Adrenal gland (tissue), 12 donors: ENCODE measurements around the gene ASH1L. TPM values are rescaled to one million over a fixed set of nuclear protein-coding genes. Genes with fewer than 3 reads are reported as not detected.
"Not testable (repeated sequence)": the region's sequence is repeated elsewhere in the genome, so short reads cannot be mapped to it uniquely, and the experiment has no call there.

Source experiments
- DNase-seq, 7 donors: peaks; one replicate each; pipeline ENCODE4 v3.0.0-alpha.2; 2019 to 2020
- H3K27ac ChIP-seq, 5 donors: fragments of 200-600 bp; sonication (generic) in 4 of 5; 1 replicate in 3 of 5; 2 replicates in 2 of 5; pipeline versions ENCODE4 v1.5.1 to v1.8.0; 2016 to 2020; ENCODE audit warnings: mild to moderate bottlenecking in 1 of 5
- H3K27me3 ChIP-seq: fragments of 200-600 bp; 2 replicates; pipeline ENCODE4 v1.8.0; 2021
- H3K36me3 ChIP-seq, 2 donors: fragments of 200-600 bp; replicated peaks in 1 of 2; 1 replicate in 1 of 2; 2 replicates in 1 of 2; pipeline versions ENCODE4 v1.5.1 to v1.8.0; 2018 to 2022
- H3K4me1 ChIP-seq, 2 donors: fragments of 200-600 bp; replicated peaks in 1 of 2; 1 replicate in 1 of 2; 2 replicates in 1 of 2; pipeline versions ENCODE4 v1.5.1 to v1.8.0; 2018 to 2021
- H3K4me3 ChIP-seq, 4 donors: fragments of 200-600 bp; sonication (generic) in 3 of 4; one replicate each; pipeline ENCODE4 v1.5.1; 2016 to 2018
- H3K9me3 ChIP-seq, 3 donors: fragments of 200-600 bp; sonication (generic) in 1 of 3; replicated peaks in 1 of 3; 1 replicate in 2 of 3; 2 replicates in 1 of 3; pipeline versions ENCODE4 v1.5.1 to v1.8.0; 2016 to 2021
- POLR2A ChIP-seq, 2 donors: fragments of 450-650 bp; IDR thresholded peaks; one replicate each; pipeline ENCODE4 v1.6.1; 2017; ENCODE audit warnings: antibody characterized with exemption in 2 of 2, mild to moderate bottlenecking in 2 of 2, moderate library complexity in 1 of 2
- WGBS, 4 donors: extraction: QIAGEN DNeasy Blood & Tissue Kit in 2 of 4; methylation state at CpG; one replicate each; pipeline versions ENCODE4 v1.1.5 to v1.1.7; 2013 to 2017; 5-methylcytosine and 5-hydroxymethylcytosine counted together
- intact Hi-C, 2 donors: fragments of 100-400 bp; cut with DNase I; formaldehyde crosslinking; loops; one replicate each; pipeline versions ENCODE4 v1.14.1 to v1.15.0; 2022 to 2023
- polyA plus RNA-seq, 3 donors: library from polyadenylated mRNA; stranded (reverse); fragments of 200-250 nt in 2 of 3; fragments of 350-450 nt in 1 of 3; fragmentation: Illumina TruSeq in 1 of 3; extraction: RNeasy Lipid Tissue Mini Kit (QIAGEN cat#74804) in 1 of 3; gene quantifications; one replicate each; pipeline ENCODE4 v1.2.3, GENCODE V29; 2013 to 2014
- total RNA-seq, 9 donors: library from RNA; depleted of rRNA in 4 of 9; stranded (reverse); fragments of >200 nt in 4 of 9; fragments of 120-200 nt in 1 of 9; fragmentation: NEBNext Ultra II Directional in 1 of 9; extraction: Animal tissue kit (Norgen Biotek cat#: 25700) in 1 of 9; gene quantifications; one replicate each; pipeline versions ENCODE4 v1.1.0 to v1.2.4, GENCODE V29; 2013 to 2023
- TF ChIP-seq, protein P1 (sequence below), 6 experiments: fragments of 450-650 bp in 4 of 6; fragments of 200-600 bp in 2 of 6; sonication (generic) in 1 of 6; IDR thresholded peaks; 1 replicate in 5 of 6; 2 replicates in 1 of 6; pipeline versions ENCODE4 v1.5.1 to v1.8.0; 2016 to 2021; ENCODE audit warnings: antibody characterized with exemption in 6 of 6, mild to moderate bottlenecking in 2 of 6, moderate library complexity in 1 of 6
- donor health status: healthy with polysubstance abuse.
- donor health status: Bipolar disorder and iron deficiency.
- donor health status: DM: yes; HTN: yes; CAD: no.
- donor health status: DM: no; HTN: no; CAD: no.
- donor health status: DM: no; HTN: no; CAD: no.
- donor health status: DM: yes; HTN: yes; CAD: no.

The ASH1L gene
- total and polyA plus RNA-seq, 12 donors = 3.7 to 59.3 (median 41.8) TPM

DNA sequence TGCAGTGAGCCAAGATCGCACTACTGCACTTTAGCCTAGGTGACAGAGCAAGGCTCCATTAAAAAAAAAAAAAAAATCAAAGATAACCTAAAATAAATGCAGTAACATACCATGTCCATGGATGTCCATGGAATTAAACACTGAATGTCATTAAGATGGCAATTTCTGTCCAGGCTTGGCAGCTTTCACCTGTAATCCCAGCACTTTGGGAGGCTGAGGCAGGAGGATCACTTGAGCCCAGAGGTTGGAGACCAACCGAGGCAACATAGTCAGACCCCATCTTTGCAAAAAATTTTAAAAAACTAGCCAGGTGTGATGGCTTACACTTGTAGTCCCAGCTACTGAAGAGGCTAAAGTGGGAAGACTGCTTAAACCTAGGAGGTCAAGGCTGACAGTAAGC is 141.8 kb downstream of the ASH1L start:
- intact Hi-C loops = no loop called here
- Histone ChIP-seq H3K9me3 (no peaks in the 10 kb centered on the region), H3K4me1 (peaks cover 0 to 3% of the 10 kb centered on the region in 2 donors), H3K27ac (no peak overlapping the region), H3K36me3 (no peaks in the 10 kb centered on the region), H3K4me3 (no peak overlapping the region), H3K27me3 (no peaks in the 10 kb centered on the region)
- no peak for TF ChIP-seq POLR2A (IDR thresholded peaks at IDR 0.05)
- TF ChIP-seq, protein P1, sequence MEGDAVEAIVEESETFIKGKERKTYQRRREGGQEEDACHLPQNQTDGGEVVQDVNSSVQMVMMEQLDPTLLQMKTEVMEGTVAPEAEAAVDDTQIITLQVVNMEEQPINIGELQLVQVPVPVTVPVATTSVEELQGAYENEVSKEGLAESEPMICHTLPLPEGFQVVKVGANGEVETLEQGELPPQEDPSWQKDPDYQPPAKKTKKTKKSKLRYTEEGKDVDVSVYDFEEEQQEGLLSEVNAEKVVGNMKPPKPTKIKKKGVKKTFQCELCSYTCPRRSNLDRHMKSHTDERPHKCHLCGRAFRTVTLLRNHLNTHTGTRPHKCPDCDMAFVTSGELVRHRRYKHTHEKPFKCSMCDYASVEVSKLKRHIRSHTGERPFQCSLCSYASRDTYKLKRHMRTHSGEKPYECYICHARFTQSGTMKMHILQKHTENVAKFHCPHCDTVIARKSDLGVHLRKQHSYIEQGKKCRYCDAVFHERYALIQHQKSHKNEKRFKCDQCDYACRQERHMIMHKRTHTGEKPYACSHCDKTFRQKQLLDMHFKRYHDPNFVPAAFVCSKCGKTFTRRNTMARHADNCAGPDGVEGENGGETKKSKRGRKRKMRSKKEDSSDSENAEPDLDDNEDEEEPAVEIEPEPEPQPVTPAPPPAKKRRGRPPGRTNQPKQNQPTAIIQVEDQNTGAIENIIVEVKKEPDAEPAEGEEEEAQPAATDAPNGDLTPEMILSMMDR (IDR thresholded peaks at IDR 0.05) = no peak
- DNase-seq = no peak
- 92 to 100% (median 96%) methylated on average over 2 of the region's 2 CpGs for WGBS, 4 donors

DNA sequence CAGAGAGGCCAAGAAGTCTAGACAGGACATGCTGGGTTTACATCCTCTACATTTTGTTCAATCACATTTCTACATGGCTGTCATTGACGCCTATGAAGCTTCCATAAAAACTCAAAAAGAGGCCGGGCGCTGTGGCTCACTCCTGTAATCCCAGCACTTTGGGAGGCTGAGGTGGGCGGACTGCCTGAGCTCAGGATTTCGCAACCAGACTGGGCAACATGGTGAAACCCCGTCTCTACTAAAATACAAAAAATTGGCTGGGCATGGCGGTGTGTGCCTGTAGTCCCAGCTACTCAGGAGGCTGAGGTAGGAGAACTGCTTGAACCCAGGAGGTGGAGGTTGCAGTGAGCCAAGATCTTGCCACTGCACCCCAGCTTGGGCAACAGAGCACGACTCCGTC is 150.8 kb downstream of the ASH1L start:
- H3K9me3 ChIP-seq, intact Hi-C loops, H3K36me3 ChIP-seq, H3K27ac ChIP-seq, H3K4me1 ChIP-seq, H3K4me3 ChIP-seq, DNase-seq, H3K27me3 ChIP-seq: not testable (repeated sequence)
- 91 to 95% (median 94%) methylated on average over 9 of the region's 9 CpGs for WGBS, 4 donors

DNA sequence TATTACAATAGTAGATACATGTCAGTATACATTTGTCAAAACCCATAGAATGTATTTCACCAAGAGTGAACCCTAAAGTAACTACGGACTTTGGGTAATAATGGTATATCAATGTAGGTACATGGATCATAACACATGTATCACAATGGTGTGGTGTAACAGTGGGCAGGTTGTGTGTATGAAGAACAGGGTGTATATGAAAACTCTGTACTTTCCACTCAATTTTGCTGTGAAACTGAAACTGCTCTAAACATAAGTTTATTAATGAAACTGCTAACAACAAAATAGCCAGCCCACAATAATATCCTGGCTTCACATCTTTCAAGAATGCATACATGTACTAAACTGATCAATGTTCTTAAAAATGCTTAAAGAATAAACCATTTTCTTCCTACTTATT is 151.7 kb downstream of the ASH1L start:
- no peak for DNase-seq
- TF ChIP-seq POLR2A (IDR thresholded peaks at IDR 0.05) = no peak
- TF ChIP-seq, protein P1 (IDR thresholded peaks at IDR 0.05) = no peak
- Histone ChIP-seq H3K27ac (no peak overlapping the region), H3K27me3 (no peaks in the 10 kb centered on the region), H3K36me3 (no peaks in the 10 kb centered on the region), H3K9me3 (no peaks in the 10 kb centered on the region), H3K4me1 (no peaks in the 10 kb centered on the region), H3K4me3 (no peak overlapping the region)
- intact Hi-C loops = no loop called here
- 92 to 100% (median 98%) methylated on average over 1 of the region's 1 CpG for WGBS, 4 donors

DNA sequence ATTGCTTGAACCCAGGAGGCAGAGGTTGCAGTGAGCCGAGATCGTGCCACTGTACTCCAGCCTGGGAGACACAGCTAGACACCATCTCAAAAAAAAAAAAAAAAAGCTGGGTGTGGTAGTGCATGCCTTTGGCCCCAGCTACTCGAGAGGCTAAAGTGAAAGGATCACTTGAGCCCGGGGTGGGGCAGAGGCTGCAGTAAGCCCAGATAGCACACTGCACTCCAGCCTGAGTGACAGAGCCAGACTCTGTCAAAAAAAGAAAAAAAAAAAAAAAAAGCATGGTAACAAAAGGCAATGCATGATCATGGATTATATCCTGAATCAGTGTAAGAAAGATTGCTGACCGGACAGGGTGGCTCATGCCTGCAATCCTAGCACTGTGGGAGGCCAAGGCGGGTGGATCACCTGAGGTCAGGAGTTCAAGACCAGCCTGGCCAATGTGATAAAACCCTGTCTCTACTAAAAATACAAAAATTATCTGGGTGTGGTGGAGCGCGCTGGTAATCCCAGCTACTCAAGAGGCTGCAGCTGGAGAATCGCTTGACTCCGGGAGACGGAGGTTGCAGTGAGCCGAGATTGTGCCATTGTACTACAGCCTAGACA is 165.6 kb downstream of the ASH1L start:
- H3K36me3 ChIP-seq = peaks cover 0 to 18% of the 10 kb centered on the region in 2 donors
- no peaks in the 10 kb centered on the region for H3K27me3 ChIP-seq
- no peak overlapping the region for H3K4me3 ChIP-seq
- TF ChIP-seq, protein P1 (IDR thresholded peaks at IDR 0.05) = no peak
- no peak for TF ChIP-seq POLR2A (IDR thresholded peaks at IDR 0.05)
- no peaks in the 10 kb centered on the region for H3K9me3 ChIP-seq
- no peak overlapping the region for H3K27ac ChIP-seq
- H3K4me1 ChIP-seq = no peaks in the 10 kb centered on the region
- DNase-seq = no peak
- intact Hi-C loops = no loop called here
- WGBS, 4 donors = 89 to 92% (median 91%) methylated on average over 11 to 12 of the region's 12 CpGs

DNA sequence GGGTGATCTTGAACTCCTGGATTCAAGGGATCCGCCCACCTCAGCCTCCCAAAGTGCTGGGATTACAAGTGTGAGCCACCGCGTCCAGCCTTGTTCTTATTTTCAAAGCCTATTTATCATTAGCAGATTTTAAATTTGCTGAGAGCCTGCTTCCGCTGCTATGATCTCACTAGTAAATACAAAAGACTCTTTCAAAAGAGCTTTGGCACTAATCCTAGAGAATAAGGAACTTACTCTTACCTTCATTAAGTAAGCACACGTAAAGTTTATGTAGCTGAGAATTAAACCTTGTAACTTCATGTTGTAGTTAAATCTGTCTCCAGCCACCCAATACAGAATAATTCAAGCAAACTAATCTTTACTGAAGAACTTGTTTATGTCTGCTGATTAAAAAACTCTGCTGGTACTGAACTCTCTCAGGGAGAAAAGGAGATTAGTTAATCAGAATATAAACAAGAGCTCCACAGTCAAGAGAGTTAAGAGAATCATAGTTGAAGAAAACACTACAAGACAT is 169.6 kb downstream of the ASH1L start:
- no peak overlapping the region for H3K4me3 ChIP-seq
- TF ChIP-seq, protein P1 (IDR thresholded peaks at IDR 0.05) = no peak
- no peak for TF ChIP-seq POLR2A (IDR thresholded peaks at IDR 0.05)
- WGBS, 4 donors = 79 to 92% (median 87%) methylated on average over 5 of the region's 5 CpGs
- H3K27me3 ChIP-seq = no peaks in the 10 kb centered on the region
- peaks cover 0 to 20% of the 10 kb centered on the region in 2 donors for H3K36me3 ChIP-seq
- intact Hi-C loops = no loop called here
- no peaks in the 10 kb centered on the region for H3K4me1 ChIP-seq
- no peaks in the 10 kb centered on the region for H3K9me3 ChIP-seq
- no peak for DNase-seq
- no peak overlapping the region for H3K27ac ChIP-seq
